NCI-H82 treated with DMSO at 0.1 percent for 48 hours (cell line): ENCODE results near the gene RAB11FIP2.
A peak's percentile ranks its signal among the peaks of the same experiment; 100 is the strongest.

Experiments
- DNase-seq: peaks from one replicate; lab custom pipeline; 2025; ENCODE audit not compliant: unreplicated experiment; lab: John Stamatoyannopoulos, UW

The RAB11FIP2 gene

GRCh38 chr10:117987244-117987909 is 59.4 kb downstream of the RAB11FIP2 start:
- DNase-seq = no peak

GRCh38 chr10:117983961-117984360 is 62.8 kb downstream of the RAB11FIP2 start:
- peak; percentile 54 for DNase-seq

- DNase-seq = no peak
These were observed 65.7 kb downstream of the RAB11FIP2 start for GRCh38 chr10:117980755-117981702.

GRCh38 chr10:117980216-117980615 is 66.5 kb downstream of the RAB11FIP2 start:
- no peak for DNase-seq

GRCh38 chr10:117972168-117972837 is 74.4 kb downstream of the RAB11FIP2 start:
- no peak for DNase-seq

GRCh38 chr10:117970962-117971361 is 75.8 kb downstream of the RAB11FIP2 start:
- no peak for DNase-seq

GRCh38 chr10:117969592-117969991 is 77.1 kb downstream of the RAB11FIP2 start:
- DNase-seq = no peak

GRCh38 chr10:117968354-117969182 is 78.2 kb downstream of the RAB11FIP2 start:
- DNase-seq = peak; percentile 61

- peak; percentile 81 for DNase-seq
These were observed 79.5 kb downstream of the RAB11FIP2 start for GRCh38 chr10:117967149-117967650.

GRCh38 chr10:117965984-117966383 is 80.8 kb downstream of the RAB11FIP2 start:
- DNase-seq = no peak

GRCh38 chr10:117964536-117964935 is 82.2 kb downstream of the RAB11FIP2 start:
- DNase-seq = no peak

GRCh38 chr10:117960345-117960935 is 86.3 kb downstream of the RAB11FIP2 start:
- no peak for DNase-seq

GRCh38 chr10:117956972-117957371 is 89.8 kb downstream of the RAB11FIP2 start:
- no peak for DNase-seq

- no peak for DNase-seq
These were observed 91.6 kb downstream of the RAB11FIP2 start for GRCh38 chr10:117955176-117955575.
